GM13976 (cell line): ENCODE data around the gene AFP.

Experiments
- DNase-seq: peaks from one replicate; pipeline ENCODE4 v3.0.0; 2012; ENCODE audit warnings: low spot score
- CTCF ChIP-seq: IDR thresholded peaks from 2 replicates; pipeline ENCODE4 v1.5.1; 2012; ENCODE audit warnings: borderline replicate concordance, mild to moderate bottlenecking; ENCODE audit not compliant: insufficient read depth; ENCODE audit errors: extremely low read depth, missing control alignments, control extremely low read depth
- in situ Hi-C: fragments of 300-500 bp; cut with MboI; formaldehyde crosslinking; loops from one replicate; pipeline ENCODE4 v1.12.0; 2022; ENCODE audit warnings: low sequenced_read_pairs, mixed read lengths, inconsistent platforms; ENCODE audit not compliant: unreplicated experiment

The AFP gene

GRCh38 chr4:73486497-73486896, 50.5 kb downstream of the AFP start:
- TF ChIP-seq CTCF: no peak
- in situ Hi-C loops: no loop called here
- DNase-seq: no peak

DNA sequence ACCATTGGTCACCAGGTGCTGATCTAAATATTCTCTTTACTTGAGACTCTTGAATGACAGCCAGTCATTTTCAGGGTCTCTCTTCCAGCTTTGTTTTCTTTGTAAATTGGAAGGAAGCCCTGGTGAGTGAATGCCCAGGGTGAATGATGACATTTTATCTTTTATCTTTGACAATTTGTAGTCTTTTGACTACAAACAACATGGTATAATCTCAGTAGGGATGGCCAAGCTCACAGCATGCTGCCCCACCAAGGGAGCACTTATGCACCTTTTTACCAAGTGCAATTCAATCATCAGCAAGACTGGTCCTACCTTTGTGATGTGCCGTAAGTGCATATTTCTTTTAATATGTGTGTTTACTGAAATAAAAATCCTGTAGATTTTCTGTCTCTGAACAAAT, 51.2 kb downstream of the AFP start:
- in situ Hi-C loops: no loop called here
- DNase-seq: no peak
- no peak for TF ChIP-seq CTCF

DNA sequence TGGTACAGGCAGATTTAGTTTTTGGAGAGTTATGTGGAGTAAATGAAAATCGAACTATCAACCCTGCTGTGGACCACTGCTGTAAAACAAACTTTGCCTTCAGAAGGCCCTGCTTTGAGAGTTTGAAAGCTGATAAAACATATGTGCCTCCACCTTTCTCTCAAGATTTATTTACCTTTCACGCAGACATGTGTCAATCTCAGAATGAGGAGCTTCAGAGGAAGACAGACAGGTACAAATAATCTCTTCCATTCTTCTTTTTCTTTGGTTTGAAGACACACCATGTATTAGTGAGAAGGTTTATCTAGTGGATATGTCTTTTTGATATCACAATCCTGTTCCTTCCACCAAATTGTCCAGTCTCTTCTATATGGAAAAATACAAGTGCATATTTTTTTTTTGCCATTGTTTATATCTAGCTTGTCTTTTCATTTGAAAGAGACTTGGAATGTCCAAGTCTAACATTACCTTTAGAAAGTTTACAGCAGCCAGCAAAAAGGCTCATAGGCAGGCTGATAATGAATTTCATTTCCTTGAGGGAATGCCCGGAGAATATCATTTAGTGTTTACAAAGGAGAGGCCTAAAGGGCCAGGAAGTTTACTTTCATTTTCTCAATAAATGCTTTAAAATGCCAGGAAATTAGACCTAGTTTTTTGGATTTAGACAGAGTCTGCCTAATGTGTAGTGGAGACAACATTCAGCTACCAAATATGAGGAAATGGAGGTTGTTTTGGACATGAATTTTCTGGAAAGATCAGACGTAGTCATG, 64.2 kb downstream of the AFP start:
- DNase-seq: no peak
- in situ Hi-C loops: no loop called here
- TF ChIP-seq CTCF: no peak

DNA sequence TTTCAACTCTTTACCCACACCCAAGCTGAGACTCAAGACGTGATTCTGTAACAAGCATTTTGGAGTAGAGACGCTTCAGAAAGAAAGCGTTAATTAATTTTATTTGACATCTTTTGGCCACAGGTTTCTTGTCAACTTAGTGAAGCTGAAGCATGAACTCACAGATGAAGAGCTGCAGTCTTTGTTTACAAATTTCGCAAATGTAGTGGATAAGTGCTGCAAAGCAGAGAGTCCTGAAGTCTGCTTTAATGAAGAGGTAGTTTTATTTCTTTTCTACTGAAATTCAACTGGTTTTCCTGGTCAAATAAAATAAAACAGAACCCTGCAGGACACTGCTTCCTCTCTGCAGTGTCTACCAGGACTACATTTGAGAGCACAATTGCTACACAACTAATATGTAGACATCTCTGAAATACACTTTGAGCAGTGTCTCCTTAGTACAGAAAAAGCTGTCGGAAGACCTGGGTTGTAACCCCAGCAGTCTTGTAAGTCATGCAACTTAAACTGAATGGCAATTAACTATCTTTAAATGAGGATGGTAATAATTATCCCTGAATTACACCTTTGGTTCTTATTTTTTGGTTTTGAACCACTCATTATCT, 65.7 kb downstream of the AFP start:
- TF ChIP-seq CTCF: no peak
- in situ Hi-C loops: no loop called here

GRCh38 chr4:73505567-73505966, 69.5 kb downstream of the AFP start:
- TF ChIP-seq CTCF: no peak
- in situ Hi-C loops: no loop called here
- DNase-seq: no peak

More for the DNA sequence above, 65.7 kb downstream of the AFP start:
- no peak for DNase-seq
